Stimulated activated CD4-positive, alpha-beta T cell treated with anti-CD3 and anti-CD28 coated beads, Interleukin-1b, Interleukin-23, amount 100 ng/mL, for 4 hours (primary cell): ENCODE data around the gene ANXA6.
A peak's percentile ranks its signal among the peaks of the same experiment; 100 is the strongest.
"Not testable (repeated sequence)": the region's sequence is repeated elsewhere in the genome, so short reads cannot be mapped to it uniquely, and the experiment has no call there.

ENCODE experiments used
- DNase-seq, 2 donors: peaks; one replicate each; pipeline ENCODE4 v3.0.0-alpha.2; 2020; ENCODE audit warnings: low read depth in 2 of 2

Gene ANXA6

GRCh38 chr5:151180291-151180690, 22.7 kb upstream of the ANXA6 start:
- DNase-seq = no peak

GRCh38 chr5:151179489-151179840, 21.9 kb upstream of the ANXA6 start:
- DNase-seq = no peak

- DNase-seq = no peak
These were observed 21.4 kb upstream of the ANXA6 start for GRCh38 chr5:151178777-151179488.

DNA sequence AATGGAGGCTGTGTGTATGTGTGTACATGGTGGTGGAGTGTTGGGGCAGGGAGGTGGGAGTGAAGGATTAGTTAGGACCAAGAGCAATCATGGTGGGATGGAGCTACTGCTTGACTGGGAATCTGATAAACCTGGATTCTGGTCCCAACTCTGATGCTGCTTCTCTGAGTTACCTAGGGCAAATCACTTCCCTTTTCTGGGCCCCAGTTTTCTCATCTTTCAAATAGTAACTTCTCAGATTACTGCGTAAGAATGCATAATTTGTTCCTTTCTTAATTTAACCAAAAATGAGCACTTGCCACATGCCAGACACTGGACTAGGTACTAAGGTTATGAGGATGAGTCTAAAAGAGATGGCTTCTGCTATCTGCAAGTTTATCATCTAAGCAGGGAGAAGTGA, 20.8 kb upstream of the ANXA6 start:
- no peak for DNase-seq

GRCh38 chr5:151176268-151176667, 18.7 kb upstream of the ANXA6 start:
- DNase-seq = not testable (repeated sequence)

DNA sequence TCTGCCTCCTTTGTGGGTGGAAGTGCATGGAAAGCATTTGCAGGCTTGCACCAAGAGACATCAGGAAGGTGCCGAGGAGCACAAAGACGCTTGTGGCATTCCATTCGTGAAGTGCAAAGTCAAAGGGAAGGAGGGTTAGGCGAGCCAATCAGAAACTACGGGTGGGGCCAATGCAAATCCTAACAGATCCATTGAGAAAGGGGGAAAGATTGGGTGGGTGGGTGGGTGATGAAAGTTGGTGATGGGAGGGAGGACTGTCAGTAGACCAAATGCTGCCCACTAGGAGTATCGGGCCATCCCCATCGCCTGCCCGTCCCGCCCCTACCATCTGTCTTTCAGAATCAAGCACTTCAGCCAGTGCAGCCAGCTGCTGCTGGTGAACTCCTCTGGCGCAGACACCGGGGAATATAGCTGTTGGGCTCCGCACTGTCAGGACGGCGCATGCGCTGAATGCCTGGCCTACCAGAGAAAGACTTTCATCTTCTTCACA, 17.1 kb upstream of the ANXA6 start:
- no peak for DNase-seq

DNA sequence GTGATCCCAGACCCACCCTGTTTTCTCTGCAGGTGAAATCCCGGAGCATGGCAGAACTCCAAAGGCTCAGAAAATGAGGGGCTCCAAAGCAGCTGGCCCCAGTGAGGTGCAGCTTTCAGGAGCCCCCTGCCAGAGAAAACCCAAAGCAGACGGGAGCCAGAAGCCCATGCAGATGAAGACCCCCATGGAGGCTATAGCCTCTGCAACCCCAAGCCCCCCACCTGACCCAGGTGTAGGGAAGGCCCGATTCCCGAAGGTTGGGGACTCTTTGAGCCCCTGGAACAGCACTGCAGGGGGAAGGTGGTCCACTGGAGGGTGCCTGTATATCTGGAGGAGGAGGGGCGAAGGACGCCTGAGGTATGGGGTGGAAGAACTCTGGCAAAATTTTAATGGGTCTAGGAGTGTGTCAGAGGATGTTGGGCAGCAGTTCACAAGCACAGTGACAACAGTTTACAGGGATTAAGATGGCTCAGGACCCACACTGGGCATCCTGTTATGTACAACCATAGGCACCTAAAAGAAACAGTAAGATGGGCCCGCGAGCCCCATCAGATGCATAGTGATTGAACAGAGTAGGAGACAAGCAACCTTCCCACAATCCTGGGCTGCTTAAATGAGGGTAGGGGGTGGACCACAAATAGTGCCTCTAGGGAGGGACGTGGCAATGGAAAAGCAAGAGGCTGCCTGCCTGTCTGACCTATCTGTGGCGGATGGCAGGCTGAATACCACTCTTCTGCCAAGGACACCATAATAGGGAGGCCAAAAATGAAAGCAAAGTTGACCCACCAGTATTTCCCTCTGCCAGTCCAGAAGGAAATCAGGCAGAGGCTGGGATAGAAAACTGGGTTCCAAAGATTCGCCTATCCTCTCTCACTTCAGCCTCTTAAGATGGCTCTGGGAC, 16.4 kb upstream of the ANXA6 start:
- no peak for DNase-seq

DNA sequence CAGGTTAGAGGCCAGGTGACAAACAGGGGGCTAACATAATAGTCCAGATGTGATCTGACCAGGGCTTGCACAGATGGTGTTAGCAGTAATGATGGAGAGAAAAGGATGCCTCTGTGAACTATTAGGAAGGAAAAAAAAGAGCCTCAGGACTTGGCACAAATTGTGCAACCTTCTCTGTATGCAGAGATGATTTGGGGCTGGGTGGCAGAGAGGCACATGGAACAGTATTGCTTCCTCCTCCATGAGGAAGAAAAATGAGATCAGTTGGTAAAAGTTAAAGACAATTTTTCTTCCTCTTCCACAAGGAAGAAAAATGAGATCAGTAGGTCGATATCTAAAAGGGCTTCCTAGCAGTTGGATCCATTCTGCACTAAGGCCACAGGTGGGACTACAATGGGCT, 13.9 kb upstream of the ANXA6 start:
- DNase-seq = no peak

- no peak for DNase-seq
These were observed 11.2 kb upstream of the ANXA6 start for GRCh38 chr5:151168602-151169344.

DNA sequence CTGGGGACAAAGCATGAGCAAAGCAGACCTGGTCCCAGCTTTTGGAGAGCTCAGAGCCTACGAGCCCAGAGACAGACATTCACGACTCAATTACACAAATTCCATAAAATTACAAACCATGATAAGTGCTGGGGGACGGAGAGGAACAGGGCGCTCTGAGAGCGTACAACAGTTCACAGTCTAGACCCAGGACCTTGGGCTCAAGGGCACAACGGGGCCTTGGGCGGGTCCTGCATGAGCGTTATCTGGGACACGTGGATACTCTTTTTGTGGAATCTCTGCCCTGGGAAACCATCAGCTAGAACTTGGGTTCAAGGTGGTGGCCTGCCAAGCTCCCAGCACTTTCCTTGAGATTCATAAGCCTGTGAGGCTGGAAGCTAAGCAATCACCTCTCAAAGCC, 9.4 kb upstream of the ANXA6 start:
- DNase-seq = no peak

DNA sequence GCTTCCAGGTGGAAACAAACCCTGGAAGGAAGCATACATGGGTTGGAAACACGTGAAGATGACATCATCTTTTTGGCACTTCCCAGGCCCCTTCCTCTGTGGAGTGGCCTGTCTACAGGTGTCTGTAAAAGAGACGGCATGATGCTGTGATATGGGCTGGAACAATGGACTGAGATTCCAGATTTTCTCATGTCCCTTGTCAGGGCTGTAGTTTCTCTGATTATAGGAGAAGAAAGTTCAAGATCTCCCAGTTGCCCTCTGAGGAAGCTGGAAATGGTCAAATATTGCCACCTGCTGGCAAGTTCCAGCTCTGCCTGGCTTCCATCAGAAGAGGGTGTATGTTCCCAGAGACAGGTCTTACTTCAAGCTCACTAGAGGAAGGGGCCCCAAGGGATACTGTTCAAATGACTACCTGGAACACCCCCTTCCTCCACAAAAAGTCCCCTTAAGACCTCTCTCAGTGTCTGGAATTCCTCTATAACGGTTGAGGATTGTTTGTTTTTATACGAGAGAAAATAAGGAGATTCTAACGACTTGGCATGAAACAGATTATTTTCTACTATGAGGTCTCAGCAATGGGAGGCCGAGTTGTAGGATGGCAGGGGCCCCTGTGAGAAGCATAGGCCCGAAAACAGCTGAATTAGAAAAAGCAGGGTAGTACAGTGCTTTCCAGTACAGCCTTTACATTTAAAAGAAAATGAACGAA, 7.3 kb upstream of the ANXA6 start:
- peak; percentile 60 to 77 for DNase-seq

GRCh38 chr5:151162776-151163175, 5.2 kb upstream of the ANXA6 start:
- DNase-seq = no peak

DNA sequence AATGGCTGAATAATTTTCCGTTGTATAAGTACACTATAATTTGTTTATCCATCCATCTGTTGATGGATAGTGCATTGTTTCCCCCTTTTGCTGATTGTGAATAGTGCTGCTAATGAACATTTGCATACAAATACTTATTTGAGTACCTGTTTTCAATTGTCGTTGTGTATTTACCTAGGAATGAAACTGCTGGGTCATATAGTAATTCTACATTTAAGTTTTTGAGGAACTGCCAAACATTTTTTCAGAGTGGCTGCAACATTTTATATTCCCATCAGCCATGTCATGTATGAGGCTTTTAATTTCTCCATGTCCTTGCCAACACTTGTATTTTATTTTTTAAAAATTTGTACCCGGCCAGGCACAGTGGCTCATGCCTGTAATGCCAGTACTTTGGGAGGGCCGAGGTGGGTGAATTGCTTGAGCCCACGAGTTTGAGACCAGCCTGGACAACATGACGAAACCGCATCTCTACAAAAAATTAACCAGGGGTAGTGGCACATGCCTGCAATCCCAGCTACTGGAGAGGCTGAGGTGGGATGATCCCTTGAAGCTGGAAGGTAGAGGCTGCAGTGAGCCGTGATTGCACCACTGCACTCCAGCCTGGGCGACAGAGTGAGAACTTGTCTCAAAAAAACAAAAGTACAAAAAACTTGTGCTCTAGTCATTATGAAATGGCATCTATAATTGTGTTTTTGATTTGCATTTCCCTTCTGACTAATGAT, 2.2 kb upstream of the ANXA6 start:
- DNase-seq = no peak

DNA sequence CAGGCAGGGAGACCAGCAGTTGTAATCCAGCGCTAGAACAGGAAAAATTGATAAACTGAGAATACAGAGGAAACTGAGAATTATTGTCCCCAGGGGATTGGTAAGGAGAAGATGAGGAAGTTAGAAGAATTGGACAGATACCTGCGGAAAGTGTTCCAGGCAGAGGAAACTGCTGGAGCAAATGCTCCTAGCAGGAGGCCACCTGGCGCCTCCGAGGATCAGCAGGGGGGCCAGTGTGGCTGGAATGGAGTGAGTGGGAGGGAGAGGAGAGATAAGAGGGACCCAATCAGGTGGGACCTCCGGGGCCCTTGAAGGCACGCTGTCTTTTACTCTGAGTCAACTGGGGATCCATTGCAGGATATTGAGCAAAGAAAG, 695 bp upstream of the ANXA6 start:
- DNase-seq = no peak

- DNase-seq = no peak
These were observed 815 bp downstream of the ANXA6 start for GRCh38 chr5:151156507-151157420.

DNA sequence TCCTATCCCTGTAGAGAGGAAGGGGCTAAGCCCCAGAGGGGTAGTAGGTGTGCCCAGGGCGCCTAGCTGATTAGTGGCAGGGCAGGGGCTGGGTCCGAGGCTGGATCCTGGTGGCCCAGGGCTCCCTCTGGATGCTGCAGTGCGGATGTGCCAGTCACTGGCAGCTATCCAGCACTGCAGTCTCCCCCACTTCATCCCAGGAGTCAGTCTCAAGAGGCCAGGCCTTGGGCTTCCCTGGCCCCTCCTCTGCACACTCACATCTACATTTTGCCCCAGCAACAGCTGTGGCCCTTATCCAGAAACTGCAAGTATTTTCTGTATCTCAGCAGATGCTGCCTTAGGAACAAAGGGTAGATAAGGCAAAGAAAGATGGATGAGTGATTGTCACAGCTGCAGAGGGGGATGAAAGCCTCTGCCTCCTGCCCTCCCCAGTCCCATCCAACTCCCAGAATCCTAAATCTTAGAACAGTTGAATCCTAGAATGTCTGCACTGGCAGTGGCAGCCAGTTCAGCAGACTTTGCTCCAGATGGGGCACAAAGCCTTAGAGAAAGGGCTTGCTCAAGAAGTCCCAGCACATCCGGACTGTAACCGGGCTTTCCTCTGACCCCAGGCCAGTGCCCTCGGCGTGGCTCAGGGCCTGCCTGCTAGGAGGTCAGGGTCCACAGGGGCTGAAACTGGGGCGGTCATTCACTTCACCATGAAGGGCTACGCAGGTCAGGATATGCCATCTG, 1.6 kb downstream of the ANXA6 start:
- no peak for DNase-seq

- DNase-seq = no peak
These were observed 2.4 kb downstream of the ANXA6 start for GRCh38 chr5:151154931-151155774.

DNA sequence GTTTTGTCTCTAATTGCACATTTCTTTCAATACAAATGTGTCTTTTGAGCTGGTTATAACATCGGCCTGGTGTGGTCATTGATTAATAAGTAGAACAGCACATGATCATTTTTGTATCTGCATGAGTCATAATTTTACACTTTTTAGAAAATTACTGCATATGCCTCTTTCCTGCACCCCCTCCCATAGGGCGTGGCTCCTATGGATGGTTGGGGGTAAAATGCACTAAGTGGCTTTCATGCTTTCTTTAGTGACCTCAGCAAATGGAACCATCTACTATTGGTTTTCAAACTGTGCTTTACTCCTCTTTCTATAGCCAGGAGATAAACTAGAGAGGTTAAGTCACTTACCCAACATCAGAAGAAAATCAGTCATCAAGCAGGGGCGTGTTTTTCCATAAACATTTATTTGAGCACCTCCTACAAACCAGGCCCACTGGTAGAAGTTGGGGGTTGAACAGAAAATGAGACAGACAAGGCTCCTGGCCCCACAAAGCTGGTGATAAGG, 3.8 kb downstream of the ANXA6 start:
- no peak for DNase-seq
